Measurements from ENCODE around the gene FGF12.

DNA sequence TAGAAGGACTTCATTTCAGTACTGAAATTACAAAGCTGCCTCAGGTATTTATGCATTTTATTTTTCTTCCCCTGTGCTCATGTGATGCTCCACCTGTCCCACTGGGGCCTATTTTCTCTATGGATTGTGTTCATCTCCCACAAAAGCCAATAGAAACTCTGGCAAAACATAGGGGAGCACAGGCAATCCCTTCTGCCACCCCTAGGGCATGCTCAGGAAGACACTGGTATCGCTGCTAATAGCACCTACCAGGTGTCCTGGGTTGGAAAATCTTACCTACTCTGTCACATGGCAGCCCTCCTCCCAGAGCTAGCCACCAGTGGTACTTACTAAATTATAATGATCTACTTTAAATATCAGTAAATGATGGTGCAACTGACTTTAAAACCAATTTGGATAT lies 427.4 kb downstream of the FGF12 start:
- TF ChIP-seq EP300 (IDR thresholded peaks at IDR 0.05; ENCODE audit: low read depth): no peak
- TF ChIP-seq, protein P1, sequence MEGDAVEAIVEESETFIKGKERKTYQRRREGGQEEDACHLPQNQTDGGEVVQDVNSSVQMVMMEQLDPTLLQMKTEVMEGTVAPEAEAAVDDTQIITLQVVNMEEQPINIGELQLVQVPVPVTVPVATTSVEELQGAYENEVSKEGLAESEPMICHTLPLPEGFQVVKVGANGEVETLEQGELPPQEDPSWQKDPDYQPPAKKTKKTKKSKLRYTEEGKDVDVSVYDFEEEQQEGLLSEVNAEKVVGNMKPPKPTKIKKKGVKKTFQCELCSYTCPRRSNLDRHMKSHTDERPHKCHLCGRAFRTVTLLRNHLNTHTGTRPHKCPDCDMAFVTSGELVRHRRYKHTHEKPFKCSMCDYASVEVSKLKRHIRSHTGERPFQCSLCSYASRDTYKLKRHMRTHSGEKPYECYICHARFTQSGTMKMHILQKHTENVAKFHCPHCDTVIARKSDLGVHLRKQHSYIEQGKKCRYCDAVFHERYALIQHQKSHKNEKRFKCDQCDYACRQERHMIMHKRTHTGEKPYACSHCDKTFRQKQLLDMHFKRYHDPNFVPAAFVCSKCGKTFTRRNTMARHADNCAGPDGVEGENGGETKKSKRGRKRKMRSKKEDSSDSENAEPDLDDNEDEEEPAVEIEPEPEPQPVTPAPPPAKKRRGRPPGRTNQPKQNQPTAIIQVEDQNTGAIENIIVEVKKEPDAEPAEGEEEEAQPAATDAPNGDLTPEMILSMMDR (IDR thresholded peaks at IDR 0.05): no peak
- no peak for TF ChIP-seq POLR2AphosphoS5 (IDR thresholded peaks at IDR 0.05)
